Occipital lobe (tissue), 2 donors: ENCODE measurements around the gene PTGES. TPM values are rescaled to one million over a fixed set of nuclear protein-coding genes. Genes with fewer than 3 reads are reported as not detected.
A peak's percentile ranks its signal among the peaks of the same experiment; 100 is the strongest.
"Not testable (repeated sequence)": the region's sequence is repeated elsewhere in the genome, so short reads cannot be mapped to it uniquely, and the experiment has no call there.

Experiments
- DNase-seq: peaks from one replicate; lab custom pipeline; 2025; lab: John Stamatoyannopoulos, UW
- total RNA-seq: library from RNA; depleted of rRNA; stranded (reverse); fragments of >200 nt; gene quantifications from one replicate; pipeline ENCODE4 v1.2.3, GENCODE V29; 2014

The PTGES gene
- total RNA-seq, result 3.3 TPM

GRCh38 chr9:129752900-129753729 lies at the start of gene PTGES:
Gene PTGES, minus strand, starts transcription at chr9:129753042. Its CDS starts 30 bp downstream, at chr9:129753012.
- DNase-seq, result peak; percentile 65

- no peak for DNase-seq
Observed at GRCh38 chr9:129801504-129801903, 48.7 kb upstream of the PTGES start.

GRCh38 chr9:129798973-129799372 lies 46.1 kb upstream of the PTGES start:
- no peak for DNase-seq

GRCh38 chr9:129796029-129796428 lies 43.2 kb upstream of the PTGES start:
- not testable (repeated sequence) for DNase-seq

GRCh38 chr9:129794549-129794948 lies 41.7 kb upstream of the PTGES start:
- no peak for DNase-seq

DNA sequence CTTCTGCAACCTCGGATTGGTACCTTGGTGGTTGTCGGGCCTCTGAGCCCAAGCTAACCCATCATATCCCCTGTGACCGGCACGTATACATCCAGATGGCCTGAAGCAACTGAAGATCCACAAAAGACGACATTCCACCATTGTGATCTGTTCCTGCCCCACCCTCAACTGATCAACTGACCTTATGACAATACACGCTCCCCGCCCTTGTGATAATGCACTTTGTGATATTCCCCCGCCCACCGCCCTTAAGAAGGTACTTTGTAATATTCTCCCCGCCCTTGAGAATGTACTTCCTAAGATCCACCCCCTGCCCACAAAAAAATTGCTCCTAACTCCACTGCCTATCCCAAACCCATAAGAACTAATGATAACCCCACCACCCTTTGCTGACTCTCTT lies 33.6 kb upstream of the PTGES start:
- DNase-seq, result no peak

DNA sequence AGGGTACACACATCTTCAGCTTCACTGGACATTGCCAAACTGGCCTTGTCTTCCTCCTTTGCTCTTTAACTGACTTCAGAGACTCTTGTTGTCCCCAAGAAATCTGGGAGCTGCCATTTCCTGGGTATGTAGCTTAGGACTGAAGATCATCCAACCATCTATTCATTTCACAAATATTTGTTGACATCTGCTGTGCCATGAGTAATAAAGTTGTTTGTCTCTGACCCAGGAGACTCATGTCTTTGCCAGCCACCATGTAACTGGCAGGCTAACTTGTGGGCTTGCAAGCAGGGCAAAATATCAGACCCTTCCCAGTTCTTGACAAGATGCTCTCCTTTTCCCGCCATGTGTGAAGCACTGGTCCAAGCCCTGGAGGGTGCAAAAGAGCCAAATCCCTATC lies 33.0 kb upstream of the PTGES start:
- no peak for DNase-seq

GRCh38 chr9:129784970-129785369 lies 32.1 kb upstream of the PTGES start:
- not testable (repeated sequence) for DNase-seq

DNA sequence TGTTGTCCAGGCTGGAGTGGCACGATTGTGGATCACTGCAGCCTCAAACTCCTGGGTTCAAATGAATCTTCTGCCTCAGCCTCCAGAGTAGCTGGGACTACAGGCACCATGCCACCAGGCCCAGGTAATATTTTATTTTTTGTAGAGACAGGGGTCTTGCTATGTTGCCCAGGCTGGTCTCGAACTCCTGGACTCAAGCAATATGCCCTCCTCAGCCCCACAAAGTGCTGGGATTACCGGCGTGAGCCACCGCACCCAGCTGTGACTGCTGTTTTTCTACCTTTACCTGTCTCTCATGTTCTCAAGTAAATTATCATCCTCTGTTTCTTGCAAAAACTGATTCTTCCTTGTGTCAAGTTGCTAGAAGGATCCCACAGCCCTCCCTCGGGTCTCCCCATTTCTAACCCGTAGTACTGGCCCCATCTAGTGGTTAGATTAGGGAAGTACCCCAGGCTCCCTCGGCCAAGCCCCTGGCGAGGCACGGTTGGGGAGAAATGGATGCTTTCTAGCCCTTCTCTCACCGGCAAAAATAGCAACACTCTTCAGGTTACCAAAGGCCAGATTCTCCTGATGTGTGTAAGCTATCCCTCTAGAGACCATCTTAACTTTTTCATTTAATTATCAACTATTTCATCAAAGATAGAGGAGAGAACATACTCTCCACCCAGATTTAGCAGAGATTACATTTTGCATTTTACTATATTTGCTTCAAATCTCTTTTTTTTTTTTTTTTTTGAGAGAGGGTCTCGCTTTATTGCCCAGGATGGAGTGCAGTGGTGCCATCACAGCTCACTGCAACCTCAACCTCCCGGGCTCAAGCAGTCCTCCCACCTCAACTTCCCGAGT lies 30.9 kb upstream of the PTGES start:
- peak; percentile 62 for DNase-seq

DNA sequence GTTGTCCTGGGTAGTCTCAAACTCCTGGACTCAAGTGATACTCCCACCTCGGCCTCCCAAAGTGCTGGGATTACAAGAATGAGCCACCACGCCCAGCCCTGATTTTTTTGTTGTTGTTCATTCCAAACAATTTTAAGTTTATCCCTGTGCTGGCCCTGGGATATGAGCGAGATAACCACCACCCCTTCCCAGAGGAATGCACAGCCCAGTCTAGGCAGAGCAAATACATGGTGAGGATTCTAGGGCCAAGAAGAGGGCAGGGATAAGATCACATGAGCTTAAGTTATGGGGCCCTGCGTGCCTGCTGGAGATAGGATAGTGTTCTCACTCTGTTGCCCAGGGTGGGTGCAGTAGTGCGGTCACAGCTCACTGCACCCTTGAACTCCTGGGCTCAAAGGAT lies 29.1 kb upstream of the PTGES start:
- no peak for DNase-seq

GRCh38 chr9:129781131-129781530 lies 28.3 kb upstream of the PTGES start:
- no peak for DNase-seq

DNA sequence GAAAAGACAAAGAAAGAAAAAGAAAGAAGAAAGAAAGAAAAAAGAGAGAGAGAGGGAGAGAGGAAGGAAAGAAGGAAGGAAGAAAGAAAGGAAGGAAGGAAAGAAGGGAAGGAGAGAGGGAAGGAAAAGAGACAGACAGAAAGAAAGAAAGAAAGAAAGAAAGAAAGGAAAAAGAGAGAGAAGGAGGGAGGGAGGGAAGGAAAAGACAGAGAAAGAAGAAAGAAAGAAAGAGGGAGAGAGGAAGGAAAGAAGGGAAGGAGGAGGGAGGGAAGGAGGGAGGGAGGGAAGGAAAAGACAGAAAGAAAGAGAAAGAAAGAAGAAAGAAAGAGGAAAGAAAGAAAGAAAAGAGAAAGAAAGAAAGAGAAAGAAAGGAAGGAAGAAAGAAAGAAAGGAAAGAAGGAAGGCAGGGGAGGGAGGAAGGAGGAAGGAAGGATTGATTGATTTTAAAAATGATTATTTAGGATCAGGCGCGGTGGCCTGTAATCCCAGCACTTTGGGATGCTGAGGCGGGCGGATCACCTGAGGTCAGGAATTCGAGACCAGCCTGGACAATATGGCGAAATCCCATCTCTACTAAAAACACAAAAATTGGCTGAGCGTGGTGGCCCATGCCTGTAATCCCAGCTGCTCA lies 26.8 kb upstream of the PTGES start:
- DNase-seq, result no peak

DNA sequence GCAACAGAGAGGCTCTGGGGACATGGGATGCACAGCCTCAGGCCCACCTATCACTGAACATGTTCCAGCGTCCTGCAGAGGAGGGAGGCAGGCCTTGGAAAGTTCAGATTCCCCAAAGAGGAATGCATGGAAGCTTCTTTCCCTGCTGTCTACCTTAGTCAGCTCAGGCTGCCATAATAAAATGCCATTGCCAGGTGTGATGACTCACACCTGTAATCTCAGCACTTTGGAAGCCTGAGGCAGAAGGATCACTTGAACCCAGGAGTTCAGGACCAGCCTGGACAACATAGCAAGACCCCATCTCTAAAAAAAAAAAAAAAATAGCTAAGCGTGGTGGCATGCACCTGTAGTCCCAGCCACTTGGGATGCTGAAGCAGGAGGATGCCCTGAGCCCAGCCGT lies 25.6 kb upstream of the PTGES start:
- no peak for DNase-seq

- DNase-seq, result no peak
Observed at GRCh38 chr9:129777769-129778130, 24.9 kb upstream of the PTGES start.

- peak; percentile 67 for DNase-seq
Observed at GRCh38 chr9:129776938-129777768, 24.3 kb upstream of the PTGES start.

- no peak for DNase-seq
Observed at GRCh38 chr9:129776566-129776937, 23.7 kb upstream of the PTGES start.

DNA sequence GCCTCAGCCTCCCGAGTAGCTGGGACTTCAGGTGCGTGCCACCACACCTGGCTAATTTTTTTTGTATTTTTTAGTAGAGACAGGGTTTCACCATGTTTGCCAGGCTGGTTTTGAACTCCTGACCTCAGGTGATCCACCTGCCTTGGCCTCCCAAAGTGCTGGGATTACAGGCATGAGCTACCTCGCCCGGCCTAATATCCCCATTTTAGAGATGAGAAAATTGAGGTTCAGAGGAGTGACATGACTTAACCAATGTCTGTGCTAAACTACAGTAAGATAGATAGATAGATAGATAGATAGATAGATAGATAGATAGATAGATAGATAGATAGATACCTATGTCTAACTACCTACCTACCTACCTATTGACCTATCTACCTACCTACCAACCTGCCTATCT lies 23.3 kb upstream of the PTGES start:
- not testable (repeated sequence) for DNase-seq

- no peak for DNase-seq
Observed at GRCh38 chr9:129775448-129775798, 22.6 kb upstream of the PTGES start.

DNA sequence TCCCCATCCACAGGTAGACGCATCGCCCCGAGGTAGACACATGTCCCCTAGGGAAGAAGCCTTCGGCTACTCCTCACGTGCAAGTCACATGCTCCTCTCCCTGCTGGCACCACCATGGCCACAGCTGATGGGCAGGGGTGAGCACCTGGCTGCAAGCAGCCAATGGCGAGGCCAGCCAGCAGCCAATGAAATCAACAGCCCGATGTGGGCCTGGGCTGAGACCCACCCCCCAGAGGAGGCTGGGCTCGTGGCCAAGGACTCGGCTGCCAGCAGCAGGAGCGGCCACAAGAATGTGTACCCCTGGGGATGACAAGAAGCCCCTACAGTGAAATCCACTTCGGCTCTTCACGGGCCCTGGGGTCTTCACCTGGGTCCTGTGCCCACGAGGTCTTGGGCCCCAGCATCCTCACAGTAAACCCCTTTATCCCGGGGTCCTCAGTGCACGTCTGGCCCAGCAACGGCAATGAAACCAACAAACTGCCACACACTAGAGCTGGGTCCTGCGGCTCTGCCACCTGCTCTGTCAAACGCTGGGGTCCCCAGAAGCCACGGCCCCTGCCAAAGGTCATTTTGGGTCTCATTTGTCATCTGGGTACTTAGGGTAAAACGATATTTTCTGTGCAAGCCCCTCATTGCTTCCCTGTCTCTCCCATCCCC lies 22.1 kb upstream of the PTGES start:
- DNase-seq, result no peak

GRCh38 chr9:129773262-129774048 lies 20.6 kb upstream of the PTGES start:
- no peak for DNase-seq
